Stimulated activated CD8-positive, alpha-beta memory T cell treated with anti-CD3 and anti-CD28 coated beads, Interleukin-7, amount 100 ng/mL, for 4 hours (primary cell): ENCODE results near the gene ALDH1A3.
A peak's percentile ranks its signal among the peaks of the same experiment; 100 is the strongest.

Experiments used
- DNase-seq, 2 donors: peaks; one replicate each; pipeline ENCODE4 v3.0.0-alpha.2; 2020; ENCODE audit warnings: low read depth in 2 of 2

ALDH1A3 gene

GRCh38 chr15:100901702-100902435 is 22.2 kb downstream of the ALDH1A3 start:
- no peak for DNase-seq

GRCh38 chr15:100902436-100903167 is 23.0 kb downstream of the ALDH1A3 start:
- DNase-seq: no peak

GRCh38 chr15:100903168-100903554 is 23.5 kb downstream of the ALDH1A3 start:
- no peak for DNase-seq

GRCh38 chr15:100905850-100906249 is 26.2 kb downstream of the ALDH1A3 start:
- DNase-seq: no peak

GRCh38 chr15:100908466-100908865 is 28.8 kb downstream of the ALDH1A3 start:
- DNase-seq: no peak

GRCh38 chr15:100909565-100909964 is 29.9 kb downstream of the ALDH1A3 start:
- DNase-seq: no peak

- DNase-seq: no peak
Measured at GRCh38 chr15:100909989-100910955, 30.6 kb downstream of the ALDH1A3 start.

GRCh38 chr15:100911086-100911485 is 31.5 kb downstream of the ALDH1A3 start:
- DNase-seq: no peak

- DNase-seq: no peak
Measured at GRCh38 chr15:100913961-100914360, 34.3 kb downstream of the ALDH1A3 start.

- no peak for DNase-seq
Measured at GRCh38 chr15:100914876-100915275, 35.2 kb downstream of the ALDH1A3 start.

- DNase-seq: peak; percentile 26 to 30
Measured at GRCh38 chr15:100918034-100918689, 38.5 kb downstream of the ALDH1A3 start.

GRCh38 chr15:100918690-100919480 is 39.3 kb downstream of the ALDH1A3 start, which contains the start of gene LRRK1:
TSS of gene LRRK1 (plus strand) at chr15:100919357. CDS start at chr15:100924633, 5,276 bp downstream.
- no peak for DNase-seq

- DNase-seq: no peak
Measured at GRCh38 chr15:100919481-100920405, 40.1 kb downstream of the ALDH1A3 start.

- no peak for DNase-seq
Measured at GRCh38 chr15:100920516-100921135, 41.0 kb downstream of the ALDH1A3 start.

GRCh38 chr15:100922192-100923040 is 42.8 kb downstream of the ALDH1A3 start:
- DNase-seq: no peak

- DNase-seq: no peak
Measured at GRCh38 chr15:100923076-100923475, 43.4 kb downstream of the ALDH1A3 start.

- no peak for DNase-seq
Measured at GRCh38 chr15:100923902-100924301, 44.3 kb downstream of the ALDH1A3 start.

- no peak for DNase-seq
Measured at GRCh38 chr15:100924436-100924835, 44.8 kb downstream of the ALDH1A3 start.
